Left ventricle myocardium inferior (tissue), 1 donor: ENCODE measurements around the gene PCSK5. TPM values are rescaled to one million over a fixed set of nuclear protein-coding genes. Genes with fewer than 3 reads are reported as not detected.
A peak's percentile ranks its signal among the peaks of the same experiment; 100 is the strongest.

Experiments used
- DNase-seq: peaks from one replicate; pipeline ENCODE4 v3.0.0-alpha.2; 2020
- H3K27ac ChIP-seq: fragments of 200-600 bp; replicated peaks from 2 replicates; pipeline ENCODE4 v1.8.0; 2021
- H3K27me3 ChIP-seq: fragments of 200-600 bp; 2 replicates; pipeline ENCODE4 v1.8.0; 2021; ENCODE audit warnings: low read depth
- H3K36me3 ChIP-seq: fragments of 200-600 bp; 2 replicates; pipeline ENCODE4 v1.8.0; 2021
- H3K4me1 ChIP-seq: fragments of 200-600 bp; 2 replicates; pipeline ENCODE4 v1.8.0; 2021
- H3K4me3 ChIP-seq: fragments of 200-600 bp; 2 replicates; pipeline ENCODE4 v1.8.0; 2021; ENCODE audit warnings: mild to moderate bottlenecking, moderate library complexity
- H3K9me3 ChIP-seq: fragments of 200-600 bp; replicated peaks from 2 replicates; pipeline ENCODE4 v1.8.0; 2021
- intact Hi-C: fragments of 100-400 bp; cut with micrococcal nuclease; formaldehyde crosslinking; loops from one replicate; pipeline ENCODE4 v1.11.0; 2022
- total RNA-seq: library from RNA; stranded (reverse); fragmentation: NEBNext Ultra II Directional; extraction: Animal tissue kit (Norgen Biotek cat#: 25700); gene quantifications from one replicate; pipeline ENCODE4 v1.2.1, GENCODE V29; 2021
- TF ChIP-seq, protein P1 (sequence below): fragments of 200-600 bp; IDR thresholded peaks from 2 replicates; pipeline ENCODE4 v1.8.0; 2021; ENCODE audit warnings: antibody characterized with exemption, mild to moderate bottlenecking, borderline replicate concordance
- donor health status: DM: no; HTN: yes; CAD: no; lungs with severe emphysema.

Gene PCSK5
- total RNA-seq, 1 donor from 2014 or later = 5.6 TPM

DNA sequence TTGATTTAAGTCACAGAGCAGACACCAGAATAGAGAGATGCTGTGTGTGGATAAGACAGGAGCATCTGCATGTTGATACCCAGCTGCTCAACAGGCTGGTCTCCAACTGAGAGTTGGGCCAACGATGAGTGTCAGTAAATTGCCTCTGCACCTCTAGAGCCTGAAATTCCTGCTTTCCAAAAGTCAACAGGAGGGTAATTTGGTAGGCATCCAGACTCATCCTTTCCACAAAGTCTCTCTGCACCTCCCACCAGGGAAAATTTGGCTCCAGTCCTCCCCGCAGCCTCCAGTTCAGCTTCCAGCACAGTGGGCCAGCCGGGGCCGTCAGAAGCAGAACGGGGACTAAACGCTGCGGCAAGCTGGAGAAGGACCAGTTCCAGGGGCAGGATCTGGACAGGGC lies 366.8 kb downstream of the PCSK5 start:
- Histone ChIP-seq H3K36me3 (no peaks in the 10 kb centered on the region), H3K27me3 (no peaks in the 10 kb centered on the region), H3K27ac (peak overlapping the region; percentile 68), H3K4me1 (peaks cover 12% of the 10 kb centered on the region), H3K4me3 (no peak overlapping the region), H3K9me3 (no peaks in the 10 kb centered on the region)
- DNase-seq = peak; percentile 43
- TF ChIP-seq, protein P1, sequence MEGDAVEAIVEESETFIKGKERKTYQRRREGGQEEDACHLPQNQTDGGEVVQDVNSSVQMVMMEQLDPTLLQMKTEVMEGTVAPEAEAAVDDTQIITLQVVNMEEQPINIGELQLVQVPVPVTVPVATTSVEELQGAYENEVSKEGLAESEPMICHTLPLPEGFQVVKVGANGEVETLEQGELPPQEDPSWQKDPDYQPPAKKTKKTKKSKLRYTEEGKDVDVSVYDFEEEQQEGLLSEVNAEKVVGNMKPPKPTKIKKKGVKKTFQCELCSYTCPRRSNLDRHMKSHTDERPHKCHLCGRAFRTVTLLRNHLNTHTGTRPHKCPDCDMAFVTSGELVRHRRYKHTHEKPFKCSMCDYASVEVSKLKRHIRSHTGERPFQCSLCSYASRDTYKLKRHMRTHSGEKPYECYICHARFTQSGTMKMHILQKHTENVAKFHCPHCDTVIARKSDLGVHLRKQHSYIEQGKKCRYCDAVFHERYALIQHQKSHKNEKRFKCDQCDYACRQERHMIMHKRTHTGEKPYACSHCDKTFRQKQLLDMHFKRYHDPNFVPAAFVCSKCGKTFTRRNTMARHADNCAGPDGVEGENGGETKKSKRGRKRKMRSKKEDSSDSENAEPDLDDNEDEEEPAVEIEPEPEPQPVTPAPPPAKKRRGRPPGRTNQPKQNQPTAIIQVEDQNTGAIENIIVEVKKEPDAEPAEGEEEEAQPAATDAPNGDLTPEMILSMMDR = no peak
- intact Hi-C loops = no loop called here

DNA sequence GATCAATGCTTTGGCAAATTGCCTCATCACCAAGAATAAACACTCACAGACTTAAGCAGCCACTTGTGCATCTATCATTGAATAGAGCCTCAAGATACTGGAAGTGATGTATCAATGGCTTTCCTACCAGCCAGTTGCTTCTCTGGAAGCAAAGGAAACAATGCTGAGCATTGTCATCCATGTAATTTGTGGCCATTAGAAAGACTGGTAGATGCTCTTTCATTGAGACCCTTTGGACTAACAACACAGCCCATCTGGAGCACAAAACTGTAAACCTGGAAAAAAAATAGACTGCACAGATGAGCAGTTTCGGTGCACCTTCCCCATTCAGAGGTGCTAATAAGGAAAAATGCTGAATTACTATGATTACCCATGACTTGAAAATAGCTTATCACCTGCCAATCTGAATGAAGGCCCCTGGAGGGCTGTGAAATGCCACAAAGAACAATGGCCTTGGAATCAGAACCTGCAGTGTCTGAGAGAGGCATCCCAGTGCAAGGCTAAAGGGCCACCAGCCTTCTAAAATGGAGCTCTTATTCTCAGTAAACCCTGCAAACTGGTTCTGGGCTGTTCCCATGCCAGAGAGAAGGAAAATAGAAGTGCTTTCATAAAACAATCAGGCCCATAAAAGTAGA lies 376.3 kb downstream of the PCSK5 start:
- TF ChIP-seq, protein P1 = no peak
- Histone ChIP-seq H3K4me3 (no peak overlapping the region), H3K27me3 (no peaks in the 10 kb centered on the region), H3K36me3 (no peaks in the 10 kb centered on the region), H3K9me3 (peaks cover 24% of the 10 kb centered on the region), H3K4me1 (no peaks in the 10 kb centered on the region), H3K27ac (no peak overlapping the region)
- intact Hi-C loops = no loop called here
- DNase-seq = no peak

DNA sequence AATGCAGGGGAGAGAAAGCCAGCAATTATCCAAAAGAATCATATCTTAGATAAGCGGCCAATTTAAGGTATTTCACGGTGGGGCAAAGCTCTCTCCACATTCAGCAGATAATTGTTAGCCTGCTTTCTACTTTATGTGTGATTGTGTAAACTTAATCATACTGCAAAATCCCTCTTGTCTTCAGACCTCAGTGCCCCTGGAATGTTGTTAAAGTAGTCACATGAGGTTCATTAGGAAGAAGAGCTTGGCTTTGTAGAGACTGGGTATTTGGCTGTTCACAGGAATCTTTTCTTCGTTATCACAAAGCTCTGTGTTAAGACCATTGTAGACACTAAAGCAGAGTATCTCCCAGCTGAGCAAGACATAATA lies 376.8 kb downstream of the PCSK5 start:
- intact Hi-C loops = no loop called here
- Histone ChIP-seq H3K4me3 (no peak overlapping the region), H3K4me1 (no peaks in the 10 kb centered on the region), H3K27me3 (no peaks in the 10 kb centered on the region), H3K9me3 (peaks cover 24% of the 10 kb centered on the region), H3K27ac (no peak overlapping the region), H3K36me3 (no peaks in the 10 kb centered on the region)
- TF ChIP-seq, protein P1 = no peak
- DNase-seq = no peak

DNA sequence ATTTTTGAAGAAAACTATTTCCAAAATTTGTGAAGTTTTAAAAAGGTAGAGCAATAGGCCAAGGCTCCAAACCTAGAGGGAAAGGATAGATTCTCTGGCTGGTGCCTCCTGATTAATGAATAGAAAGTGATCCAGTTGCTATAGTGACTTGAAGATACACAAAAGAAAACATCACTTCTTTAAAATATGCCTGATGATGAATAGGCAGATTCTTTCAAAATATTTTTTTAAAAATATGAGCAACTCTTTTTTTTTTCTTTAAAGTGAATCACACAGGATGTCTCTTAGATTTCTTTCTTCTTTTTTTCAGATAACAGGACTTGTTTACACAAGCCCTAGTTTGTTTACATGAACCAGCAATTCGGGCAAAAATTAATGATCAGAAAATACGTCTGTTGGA lies 379.3 kb downstream of the PCSK5 start:
- no peak for DNase-seq
- Histone ChIP-seq H3K4me1 (no peaks in the 10 kb centered on the region), H3K36me3 (no peaks in the 10 kb centered on the region), H3K27ac (no peak overlapping the region), H3K4me3 (no peak overlapping the region), H3K27me3 (no peaks in the 10 kb centered on the region), H3K9me3 (peaks cover 10% of the 10 kb centered on the region)
- intact Hi-C loops = no loop called here
- TF ChIP-seq, protein P1 = no peak

DNA sequence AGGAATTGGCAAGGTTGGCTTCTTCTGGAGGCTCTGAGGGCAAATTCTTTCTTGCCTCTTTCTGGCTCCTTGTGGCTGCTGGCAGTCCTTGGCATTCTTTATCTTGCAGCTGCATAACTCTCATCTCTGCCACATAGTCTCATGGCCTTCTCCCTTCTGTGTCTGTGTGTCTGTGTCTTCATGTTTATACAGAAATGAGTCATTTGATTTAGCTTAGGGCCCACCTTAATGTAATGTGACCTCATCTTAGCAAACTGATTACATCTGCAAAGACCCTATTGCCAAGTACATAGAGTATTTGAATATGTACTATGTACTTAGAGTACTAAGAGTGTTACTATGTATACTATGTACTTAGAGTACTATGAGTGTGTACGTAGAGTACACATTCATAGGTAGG lies 381.3 kb downstream of the PCSK5 start:
- Histone ChIP-seq H3K4me1 (no peaks in the 10 kb centered on the region), H3K27me3 (no peaks in the 10 kb centered on the region), H3K4me3 (no peak overlapping the region), H3K9me3 (peaks cover 9% of the 10 kb centered on the region), H3K36me3 (no peaks in the 10 kb centered on the region), H3K27ac (no peak overlapping the region)
- no peak for DNase-seq
- TF ChIP-seq, protein P1 = no peak
- intact Hi-C loops = no loop called here
